Fibroblast of skin of left biceps (primary cell): ENCODE results near the gene ERBB3.
A peak's percentile ranks its signal among the peaks of the same experiment; 100 is the strongest.

Experiments
- DNase-seq, 2 experiments: peaks; one replicate each; pipeline ENCODE4 v3.0.0-alpha.2; 2013; ENCODE audit warnings: low read depth in 2 of 2

The ERBB3 gene

GRCh38 chr12:56130876-56131275 is 50.9 kb downstream of the ERBB3 start:
- DNase-seq: no peak

GRCh38 chr12:56134897-56135296 is 54.9 kb downstream of the ERBB3 start:
- no peak for DNase-seq

GRCh38 chr12:56137853-56138571 is 58.0 kb downstream of the ERBB3 start:
- no peak for DNase-seq

GRCh38 chr12:56141946-56142784 is 62.2 kb downstream of the ERBB3 start:
- DNase-seq: no peak

- DNase-seq: no peak
Observed at GRCh38 chr12:56143217-56143616, 63.3 kb downstream of the ERBB3 start.

- DNase-seq: no peak
Observed at GRCh38 chr12:56143870-56144269, 63.9 kb downstream of the ERBB3 start.

GRCh38 chr12:56145217-56145616 is 65.3 kb downstream of the ERBB3 start:
- DNase-seq: no peak

- no peak for DNase-seq
Observed at GRCh38 chr12:56146492-56147460, 66.8 kb downstream of the ERBB3 start.

GRCh38 chr12:56150563-56150962 is 70.6 kb downstream of the ERBB3 start:
- DNase-seq: no peak

- no peak for DNase-seq
Observed at GRCh38 chr12:56151672-56152131, 71.7 kb downstream of the ERBB3 start.

- DNase-seq: peak; percentile 64 to 73
Observed at GRCh38 chr12:56152132-56152755, 72.3 kb downstream of the ERBB3 start, which contains the start of gene MYL6B. TSS of gene MYL6B (plus strand) at chr12:56152587. CDS start at chr12:56153919, 1,332 bp downstream.
